K562 (cell line): ENCODE data around the gene UBL7. TPM values are rescaled to one million over a fixed set of nuclear protein-coding genes. Genes with fewer than 3 reads are reported as not detected.

ENCODE experiments used
- BDP1 ChIP-seq: IDR thresholded peaks from 3 replicates; pipeline ENCODE4 v1.6.1; 2011; ENCODE audit not compliant: insufficient read length, insufficient read depth
- EP300 ChIP-seq: IDR thresholded peaks from 2 replicates; pipeline ENCODE4 v1.6.1; 2012; ENCODE audit warnings: low read length, improper control_type of control experiment
- ESRRA ChIP-seq: fragments of 450-650 bp; IDR thresholded peaks from 2 replicates; pipeline ENCODE4 v1.6.1; 2014; ENCODE audit warnings: low read depth, mild to moderate bottlenecking, moderate library complexity, borderline replicate concordance
- HDGF ChIP-seq: fragments of 450-650 bp; IDR thresholded peaks from 2 replicates; pipeline ENCODE4 v1.6.1; 2016
- HOMEZ ChIP-seq: fragments of 250-450 bp; sonication (Bioruptor Pico); IDR thresholded peaks from 2 replicates; pipeline ENCODE4 v1.4.0; 2020; ENCODE audit warnings: mild to moderate bottlenecking, moderate library complexity
- MTF1 ChIP-seq: fragments of 250-450 bp; sonication (Bioruptor Pico); IDR thresholded peaks from 2 replicates; pipeline ENCODE4 v1.9.0; 2021; ENCODE audit warnings: moderate library complexity, mild to moderate bottlenecking, inconsistent platforms, borderline replicate concordance
- NCOR1 ChIP-seq: fragments of 450-650 bp; IDR thresholded peaks from 2 replicates; pipeline ENCODE4 v1.6.1; 2016; ENCODE audit warnings: mild to moderate bottlenecking, moderate library complexity
- PHF20 ChIP-seq: fragments of 450-650 bp; IDR thresholded peaks from 2 replicates; pipeline ENCODE4 v1.6.1; 2018; ENCODE audit not compliant: partially characterized antibody
- PKNOX1 ChIP-seq: fragments of 450-650 bp; IDR thresholded peaks from 2 replicates; pipeline ENCODE4 v1.6.1; 2016
- RBM17 ChIP-seq: fragments of 200-400 bp; formaldehyde crosslinking; IDR thresholded peaks from 2 replicates; pipeline ENCODE4 v1.6.1; 2017; ENCODE audit warnings: low read depth, mild to moderate bottlenecking, low read length, borderline replicate concordance
- TRIM24 ChIP-seq, 2 experiments: fragments of 450-650 bp; IDR thresholded peaks; 2 replicates each; pipeline ENCODE4 v1.6.1; 2016
- YBX1 ChIP-seq: fragments of 450-650 bp; IDR thresholded peaks from 2 replicates; pipeline ENCODE4 v1.7.1; 2016; ENCODE audit warnings: mild to moderate bottlenecking
- ZNF280A ChIP-seq: fragments of 450-650 bp; IDR thresholded peaks from 2 replicates; pipeline ENCODE4 v1.6.1; 2018; ENCODE audit warnings: mild to moderate bottlenecking, low read depth; ENCODE audit not compliant: partially characterized antibody
- ZNF318 ChIP-seq, 2 experiments: fragments of 450-650 bp; IDR thresholded peaks; 2 replicates each; pipeline ENCODE4 v1.6.1; 2016; ENCODE audit warnings: mild to moderate bottlenecking in 2 of 2, borderline replicate concordance in 1 of 2, low read depth in 1 of 2, moderate library complexity in 1 of 2
- ZNF668 ChIP-seq: fragments of 250-450 bp; sonication (Bioruptor Pico); IDR thresholded peaks from 2 replicates; pipeline ENCODE4 v1.8.0; 2022; ENCODE audit warnings: mild to moderate bottlenecking, inconsistent platforms
- ZNF707 ChIP-seq: fragments of 250-450 bp; sonication (Bioruptor Pico); conservative IDR thresholded peaks from 2 replicates; pipeline ENCODE4 v1.8.0; 2022; ENCODE audit warnings: inconsistent platforms, mild to moderate bottlenecking, moderate library complexity
- polyA plus RNA-seq, 8 experiments: library from polyadenylated mRNA; depleted of rRNA in 4 of 8; stranded (reverse) in 5 of 8; unstranded in 3 of 8; fragments of >200 nt; fragmentation: Nextera tagmentation in 2 of 8; fragmentation: Illumina TruSeq in 1 of 8; extraction: Ambion mirVana in 2 of 8; extraction: Trizol in 1 of 8; gene quantifications; 2 replicates each; pipeline versions ENCODE4 v1.2.1 to v1.2.3, GENCODE V29; 2011 to 2014; ENCODE audit warnings: inconsistent platforms in 1 of 8, missing spikeins in 1 of 8
- total RNA-seq, 7 experiments: library from RNA; depleted of rRNA in 6 of 7; stranded (reverse); fragments of >200 nt in 6 of 7; fragmentation: Illumina TruSeq in 2 of 7; extraction: Trizol in 2 of 7; gene quantifications; 2 replicates each; pipeline versions ENCODE4 v1.2.1 to v1.2.3, GENCODE V29; 2011 to 2021; ENCODE audit warnings: low replicate concordance in 1 of 7

UBL7 gene
- total and polyA plus RNA-seq, 9 of the 15 experiments (the other 6 are each of a cell fraction or from before 2014, with no cell fraction given) = 19.2 to 63.4 (median 44.9) TPM

- peak; percentile 97 for TF ChIP-seq ESRRA
- TF ChIP-seq NCOR1 = no peak; the same call in 1 of the 2 replicates
- TF ChIP-seq PKNOX1 = peak; percentile 49; the same call in 1 of the 2 replicates
- TF ChIP-seq HDGF = no peak; the same call in 1 of the 2 replicates
- no peak for TF ChIP-seq BDP1
- no peak for TF ChIP-seq ZNF318 (IDR thresholded peaks at IDR 0.05; ENCODE audit: borderline replicate concordance in 1 of 2, low read depth in 1 of 2)
- no peak for TF ChIP-seq YBX1
- TF ChIP-seq EP300 = peak; percentile 63
- TF ChIP-seq RBM17 = no peak
- no peak for TF ChIP-seq TRIM24 (IDR thresholded peaks at IDR 0.05)
- no peak for TF ChIP-seq HOMEZ (CRISPR knock-in tag)
- TF ChIP-seq ZNF707 (CRISPR knock-in tag) = no peak
- TF ChIP-seq PHF20 = no peak
- no peak for TF ChIP-seq MTF1 (CRISPR knock-in tag)
- no peak for TF ChIP-seq ZNF668 (CRISPR knock-in tag)
- TF ChIP-seq ZNF280A = no peak
Measured at GRCh38 chr15:74425630-74426029, 35.3 kb downstream of the UBL7 start (continued).
